Measurements from ENCODE around the gene APBA2. TPM values are rescaled to one million over a fixed set of nuclear protein-coding genes. Genes with fewer than 3 reads are reported as not detected.
"Not testable (repeated sequence)": the region's sequence is repeated elsewhere in the genome, so short reads cannot be mapped to it uniquely, and the experiment has no call there.

APBA2 gene
- total RNA-seq, 1 donor from 2014 or later, result 41.0 TPM

- Mint-ChIP-seq H3K36me3 (ENCODE audit: insufficient read depth) (no peaks in the 10 kb centered on the region), H3K4me3 (ENCODE audit: low read depth) (no peak overlapping the region), H3K27me3 (no peaks in the 10 kb centered on the region), H3K4me1 (ENCODE audit: low read depth) (peaks cover 15% of the 10 kb centered on the region), H3K27ac (peak overlapping the region; percentile 37), H3K9me3 (ENCODE audit: low read depth) (no peaks in the 10 kb centered on the region)
- no peak for TF ChIP-seq CTCF (IDR thresholded peaks at IDR 0.05; ENCODE audit: unreplicated experiment)
- DNase-seq (ENCODE audit: low spot score, unreplicated experiment), result no peak
These were observed 153.9 kb downstream of the APBA2 start for GRCh38 chr15:29039466-29040369.

- no peak for TF ChIP-seq CTCF (IDR thresholded peaks at IDR 0.05; ENCODE audit: unreplicated experiment)
- H3K27me3 Mint-ChIP-seq, result no peaks in the 10 kb centered on the region
- peaks cover 15% of the 10 kb centered on the region for H3K4me1 Mint-ChIP-seq (ENCODE audit: low read depth)
- no peak overlapping the region for H3K27ac Mint-ChIP-seq
- no peaks in the 10 kb centered on the region for H3K36me3 Mint-ChIP-seq (ENCODE audit: insufficient read depth)
- H3K9me3 Mint-ChIP-seq (ENCODE audit: low read depth), result no peaks in the 10 kb centered on the region
- no peak for DNase-seq (ENCODE audit: low spot score, unreplicated experiment)
- H3K4me3 Mint-ChIP-seq (ENCODE audit: low read depth), result no peak overlapping the region
These were observed 154.6 kb downstream of the APBA2 start for GRCh38 chr15:29040370-29040751.

GRCh38 chr15:29043736-29044502 is 158.1 kb downstream of the APBA2 start:
- H3K9me3 Mint-ChIP-seq (ENCODE audit: low read depth), result no peaks in the 10 kb centered on the region
- TF ChIP-seq CTCF (IDR thresholded peaks at IDR 0.05; ENCODE audit: unreplicated experiment), result no peak
- peaks cover 19% of the 10 kb centered on the region for H3K4me1 Mint-ChIP-seq (ENCODE audit: low read depth)
- H3K27ac Mint-ChIP-seq, result no peak overlapping the region
- no peak for DNase-seq (ENCODE audit: low spot score, unreplicated experiment)
- no peak overlapping the region for H3K4me3 Mint-ChIP-seq (ENCODE audit: low read depth)
- no peaks in the 10 kb centered on the region for H3K36me3 Mint-ChIP-seq (ENCODE audit: insufficient read depth)
- H3K27me3 Mint-ChIP-seq, result no peaks in the 10 kb centered on the region

- H3K4me3 Mint-ChIP-seq (ENCODE audit: low read depth), result no peak overlapping the region
- H3K36me3 Mint-ChIP-seq (ENCODE audit: insufficient read depth), result no peaks in the 10 kb centered on the region
- no peak for TF ChIP-seq CTCF (IDR thresholded peaks at IDR 0.05; ENCODE audit: unreplicated experiment)
- H3K27me3 Mint-ChIP-seq, result no peaks in the 10 kb centered on the region
- H3K27ac Mint-ChIP-seq, result no peak overlapping the region
- no peak for DNase-seq (ENCODE audit: low spot score, unreplicated experiment)
- H3K9me3 Mint-ChIP-seq (ENCODE audit: low read depth), result no peaks in the 10 kb centered on the region
- H3K4me1 Mint-ChIP-seq (ENCODE audit: low read depth), result peaks cover 19% of the 10 kb centered on the region
These were observed 158.7 kb downstream of the APBA2 start for GRCh38 chr15:29044503-29044901.

- not testable (repeated sequence) for DNase-seq (ENCODE audit: low spot score, unreplicated experiment); H3K27me3 Mint-ChIP-seq; H3K27ac Mint-ChIP-seq; H3K4me3 Mint-ChIP-seq (ENCODE audit: low read depth); H3K36me3 Mint-ChIP-seq (ENCODE audit: insufficient read depth); H3K9me3 Mint-ChIP-seq (ENCODE audit: low read depth)
- peaks cover 19% of the 10 kb centered on the region for H3K4me1 Mint-ChIP-seq (ENCODE audit: low read depth)
These were observed 159.4 kb downstream of the APBA2 start for GRCh38 chr15:29045161-29045560.

Data from progenitor cell of endocrine pancreas (in vitro differentiated cells).